HG02571 (cell line): Measurements from ENCODE around the gene TIE1.

Experiments used
- ATAC-seq: cut with Tn5 transposase; IDR thresholded peaks from one replicate; pipeline ENCODE4 v1.9.1; 2021; ENCODE audit warnings: mild to moderate bottlenecking, moderate library complexity; ENCODE audit not compliant: unreplicated experiment

The TIE1 gene

DNA sequence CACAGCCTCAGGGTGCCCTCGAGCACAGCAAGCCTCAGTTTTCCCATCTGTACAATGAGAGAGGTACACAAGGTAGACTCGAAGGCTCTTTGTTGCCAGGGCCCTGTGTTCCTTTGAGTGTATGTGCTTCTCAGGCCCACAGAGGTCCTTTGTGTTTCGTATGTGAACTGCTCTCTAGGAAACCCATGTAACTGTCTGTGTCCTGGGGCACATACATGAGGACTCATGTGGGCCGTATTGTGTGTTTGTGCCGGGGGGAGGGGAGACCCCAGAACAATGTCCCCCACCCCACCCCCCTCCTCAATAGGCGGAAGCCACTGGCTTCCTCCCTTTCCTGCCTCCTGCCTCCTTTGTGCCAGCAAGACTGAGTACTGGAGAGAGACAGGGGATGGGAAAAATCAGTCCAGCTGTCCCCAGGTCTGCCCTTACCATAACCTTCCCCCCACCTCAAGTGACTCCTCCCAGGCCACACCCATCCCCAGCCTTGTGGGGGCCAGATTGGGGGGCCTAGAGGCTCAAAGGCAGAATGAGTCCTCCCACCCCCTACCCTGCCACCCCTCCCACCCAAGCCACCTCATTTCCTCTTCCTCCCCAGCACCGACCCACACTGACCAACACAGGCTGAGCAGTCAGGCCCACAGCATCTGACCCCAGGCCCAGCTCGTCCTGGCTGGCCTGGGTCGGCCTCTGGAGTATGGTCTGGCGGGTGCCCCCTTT lies at the start of gene TIE1:
TSS of gene TIE1 (plus strand) at position 605 of the 717 bp plus-strand sequence. CDS start at position 695, 90 bp downstream.
- ATAC-seq: no peak

DNA sequence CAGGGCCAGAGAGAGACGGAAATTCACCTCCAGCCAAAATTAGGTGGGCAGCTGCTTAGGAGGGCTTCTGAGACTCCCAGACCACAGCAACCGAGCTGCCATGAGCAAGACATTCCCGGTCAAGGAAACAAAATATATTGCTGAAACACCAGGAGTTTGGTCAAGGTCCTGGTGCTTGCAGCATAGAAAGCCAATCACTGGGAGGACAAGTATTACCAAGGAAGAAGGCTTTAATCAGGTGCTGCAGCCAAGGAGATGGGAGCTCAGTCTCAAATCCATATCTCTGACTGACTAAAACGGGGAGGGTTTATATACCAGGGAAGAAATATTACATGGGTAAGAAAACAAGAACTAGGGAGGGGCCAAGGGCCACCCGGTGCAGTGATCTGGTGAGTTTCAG lies 49.8 kb upstream of the TIE1 start:
- no peak for ATAC-seq

DNA sequence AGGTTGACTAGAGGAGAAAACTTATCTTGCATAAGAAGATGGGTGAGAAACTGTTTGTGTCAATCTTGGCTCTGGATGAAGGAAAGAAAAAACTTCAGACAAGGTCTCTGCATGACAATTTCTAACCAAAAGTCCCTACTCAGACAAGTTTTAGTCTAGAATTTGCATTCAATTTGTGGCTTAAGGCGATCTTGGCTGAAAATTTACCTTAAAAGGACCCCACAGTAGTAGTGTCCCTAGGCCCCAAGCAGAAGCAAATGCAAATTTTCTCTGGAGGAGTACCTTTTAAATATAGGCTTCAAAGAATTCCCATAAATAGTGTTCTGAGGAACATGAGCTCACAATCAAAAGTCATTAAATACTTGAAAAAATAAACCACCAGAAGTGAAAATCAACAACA lies 48.6 kb upstream of the TIE1 start:
- no peak for ATAC-seq

DNA sequence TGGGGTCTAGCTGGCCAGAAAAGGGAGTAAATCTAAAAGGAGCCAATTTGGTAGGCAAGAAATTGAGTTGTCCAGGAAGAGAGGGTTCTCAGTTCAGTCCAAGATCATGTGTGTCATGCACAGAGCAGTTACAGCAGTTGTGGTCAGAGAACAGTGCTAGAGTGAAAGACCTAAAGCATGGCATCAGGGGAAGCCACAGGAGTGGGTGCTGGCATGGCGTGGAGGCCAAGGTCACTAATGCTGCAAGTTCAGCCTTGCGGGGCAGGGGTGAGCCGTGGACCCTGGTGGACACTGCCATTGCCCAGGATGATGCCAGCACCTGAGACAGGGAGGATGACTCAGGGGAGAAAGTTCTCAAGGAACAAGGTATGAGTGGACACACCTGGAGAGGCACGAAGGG lies 47.6 kb upstream of the TIE1 start:
- ATAC-seq: no peak

DNA sequence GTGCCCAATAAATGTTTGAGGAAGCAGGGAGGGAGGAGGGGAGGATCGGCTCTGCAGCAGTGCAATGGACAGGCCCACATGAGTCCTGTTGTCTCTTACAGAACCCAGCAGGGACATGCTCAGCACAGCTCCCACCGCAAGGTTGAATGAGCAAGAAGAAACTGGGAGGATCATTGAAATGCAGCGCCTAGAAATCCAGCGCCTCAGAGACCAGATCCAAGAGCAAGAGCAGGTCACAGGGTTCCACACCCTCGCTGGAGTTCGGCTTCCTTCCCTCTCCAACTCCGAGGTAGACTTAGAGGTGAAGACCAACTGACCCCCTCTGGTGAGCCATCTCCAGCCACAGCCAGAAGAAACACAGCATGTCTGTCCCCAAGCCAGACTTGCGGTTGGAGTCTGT lies 46.9 kb upstream of the TIE1 start:
- ATAC-seq: no peak

DNA sequence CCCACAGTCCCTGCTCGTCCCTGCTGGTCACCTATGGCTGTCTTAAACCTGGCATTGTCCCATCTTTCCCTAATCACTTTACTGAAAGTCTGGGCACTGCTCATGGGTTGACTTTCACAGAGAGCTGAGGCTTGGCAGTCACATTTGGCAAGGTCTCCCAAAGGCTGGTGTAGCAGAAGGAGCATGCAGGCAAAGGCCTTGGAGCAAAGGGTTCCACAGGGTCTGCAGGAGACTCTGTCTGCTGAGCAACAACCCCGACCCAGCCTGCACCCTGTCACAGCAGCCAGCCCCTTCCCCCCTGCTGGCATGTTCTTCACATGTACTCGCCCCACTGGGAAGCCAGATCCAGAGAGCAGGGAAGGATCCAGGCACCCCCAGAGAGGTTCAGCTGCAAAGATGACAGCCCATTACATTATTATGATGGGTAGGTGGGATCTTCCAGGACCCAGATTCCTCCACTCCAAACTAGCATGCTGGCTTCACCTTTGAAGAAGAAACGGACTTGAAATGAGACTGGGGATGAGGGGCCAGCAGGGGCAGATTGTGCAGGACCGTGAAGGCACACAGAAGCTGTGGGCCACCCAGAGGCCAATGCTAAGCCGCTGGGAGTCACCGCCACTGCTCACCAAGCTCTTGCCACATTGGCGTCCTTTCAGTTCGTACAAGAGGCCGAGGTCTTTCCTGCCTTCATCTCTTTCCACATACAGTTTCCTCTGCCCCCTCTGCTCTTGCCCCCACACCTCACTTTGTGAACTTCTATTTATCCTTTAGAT lies 45.2 kb upstream of the TIE1 start:
- no peak for ATAC-seq

DNA sequence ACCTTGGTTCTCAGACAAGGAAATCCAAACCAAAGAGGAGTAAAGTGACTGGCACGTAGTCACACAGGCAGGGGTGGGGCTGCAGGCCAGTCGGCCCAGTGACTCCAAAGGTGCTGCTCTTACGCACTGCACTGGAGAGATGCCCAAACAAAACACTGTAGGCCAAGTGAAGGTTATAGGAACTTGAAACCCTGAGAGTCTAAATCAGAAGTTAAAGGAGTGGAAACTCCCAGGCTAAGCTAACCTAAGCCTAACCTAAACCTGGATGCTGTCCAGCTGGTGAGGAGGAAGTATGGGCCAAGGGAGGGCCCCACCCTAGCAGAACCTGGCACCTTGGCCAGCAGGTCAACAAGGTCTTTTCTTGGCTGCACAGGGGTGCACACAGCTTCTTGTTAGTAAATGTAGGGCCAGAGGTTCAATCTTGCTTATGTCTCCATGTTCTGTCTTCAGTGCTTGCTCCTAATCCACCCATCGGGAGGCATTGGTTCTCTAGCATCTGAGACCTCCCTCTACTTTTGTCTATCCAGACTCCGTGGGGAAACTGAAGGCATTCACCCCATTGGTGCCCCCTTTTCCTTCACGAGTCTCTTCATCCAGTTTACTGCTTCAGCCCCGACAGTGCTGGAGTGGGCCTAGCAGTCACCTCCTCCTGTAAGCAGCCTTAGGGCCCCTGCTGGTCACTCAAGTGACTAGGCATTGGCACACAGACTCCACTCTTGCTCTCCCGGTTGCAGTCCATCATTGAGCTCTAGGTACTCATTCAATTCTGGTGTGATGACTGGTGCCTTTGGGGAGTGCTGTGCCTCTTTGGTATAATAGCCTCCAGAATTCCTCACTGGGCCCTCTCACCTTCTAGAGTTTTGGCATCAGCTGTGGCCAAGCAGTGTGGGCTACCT lies 43.9 kb upstream of the TIE1 start:
- ATAC-seq: no peak

DNA sequence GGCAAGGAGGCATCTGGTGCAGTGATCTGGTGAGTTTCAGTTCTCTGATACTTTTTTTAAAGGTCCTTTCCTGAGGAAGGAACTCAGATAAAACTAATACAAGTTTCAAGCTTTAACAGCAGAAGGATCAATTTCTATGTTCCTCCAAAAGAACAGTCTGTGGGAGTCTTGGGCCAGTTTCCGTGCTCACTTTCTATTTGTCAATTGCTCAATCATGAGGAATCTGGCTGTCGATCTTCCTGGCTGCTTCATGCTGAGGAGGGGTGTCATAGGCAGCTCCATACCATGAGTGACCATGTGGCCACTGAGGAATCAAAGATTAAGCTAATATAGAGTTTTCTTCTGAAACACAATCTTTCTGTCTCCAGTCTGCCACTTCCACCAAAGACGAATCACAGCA lies 42.4 kb upstream of the TIE1 start:
- no peak for ATAC-seq

DNA sequence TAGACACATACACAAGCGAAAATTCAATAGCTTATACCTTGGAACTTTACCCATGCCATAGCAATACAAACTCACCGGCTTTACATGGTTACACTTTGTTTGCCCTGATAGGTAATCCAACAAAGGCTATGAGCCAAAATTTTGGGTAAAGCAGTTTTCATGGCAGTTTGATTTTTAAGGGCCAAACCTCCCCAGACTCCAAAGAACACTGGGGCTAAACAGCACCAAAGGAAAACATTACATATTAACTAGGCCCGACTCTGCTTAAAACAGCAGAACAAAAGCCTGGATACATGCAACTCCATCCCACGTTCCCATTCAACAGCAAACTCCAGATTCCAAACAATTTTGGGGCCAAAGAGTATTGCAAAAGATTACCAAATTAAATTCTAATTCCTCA lies 35.4 kb upstream of the TIE1 start:
- no peak for ATAC-seq

DNA sequence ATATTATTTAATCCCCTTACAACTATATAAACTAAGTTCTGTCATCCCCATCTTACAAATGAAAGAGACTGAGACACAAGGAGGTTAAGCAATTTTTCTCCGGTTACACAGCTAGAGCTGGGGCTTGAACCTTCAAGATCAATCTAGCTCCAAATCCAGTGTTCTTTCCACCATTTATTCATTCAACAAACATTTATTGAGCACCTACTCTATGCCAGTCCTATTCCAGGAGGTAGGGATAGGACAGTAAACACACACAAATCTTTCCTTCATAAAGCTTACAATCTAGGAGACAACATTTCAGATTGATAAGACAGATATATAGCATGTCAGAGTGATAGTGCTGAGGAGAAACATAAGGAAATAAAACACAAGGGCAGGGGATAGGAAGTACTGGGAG lies 33.9 kb upstream of the TIE1 start:
- ATAC-seq: no peak

DNA sequence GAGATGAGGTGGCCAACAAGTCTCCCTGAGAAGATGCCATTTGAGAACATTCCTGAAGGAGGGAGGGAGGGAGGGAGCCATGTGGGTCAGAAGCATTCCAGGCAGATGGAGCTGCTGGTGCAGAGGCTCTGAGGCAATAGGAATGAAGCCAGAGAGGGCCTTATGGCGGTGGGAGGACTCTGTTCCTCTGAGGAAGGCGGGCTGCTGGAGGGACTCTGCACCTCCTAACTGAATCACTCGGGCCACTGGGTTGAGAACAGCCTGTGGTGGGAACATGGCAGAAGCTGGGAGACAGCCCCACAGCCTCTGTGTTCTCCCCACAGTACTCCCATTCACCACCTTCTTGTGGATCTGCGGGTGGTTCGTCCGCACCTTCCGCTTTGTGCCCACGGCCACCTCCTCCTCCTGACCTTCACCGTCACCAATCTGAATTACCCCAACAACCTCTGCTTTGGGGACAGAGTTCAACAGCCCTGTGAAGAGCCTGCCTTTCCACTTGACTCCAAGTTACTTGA lies 33.4 kb upstream of the TIE1 start:
- no peak for ATAC-seq

DNA sequence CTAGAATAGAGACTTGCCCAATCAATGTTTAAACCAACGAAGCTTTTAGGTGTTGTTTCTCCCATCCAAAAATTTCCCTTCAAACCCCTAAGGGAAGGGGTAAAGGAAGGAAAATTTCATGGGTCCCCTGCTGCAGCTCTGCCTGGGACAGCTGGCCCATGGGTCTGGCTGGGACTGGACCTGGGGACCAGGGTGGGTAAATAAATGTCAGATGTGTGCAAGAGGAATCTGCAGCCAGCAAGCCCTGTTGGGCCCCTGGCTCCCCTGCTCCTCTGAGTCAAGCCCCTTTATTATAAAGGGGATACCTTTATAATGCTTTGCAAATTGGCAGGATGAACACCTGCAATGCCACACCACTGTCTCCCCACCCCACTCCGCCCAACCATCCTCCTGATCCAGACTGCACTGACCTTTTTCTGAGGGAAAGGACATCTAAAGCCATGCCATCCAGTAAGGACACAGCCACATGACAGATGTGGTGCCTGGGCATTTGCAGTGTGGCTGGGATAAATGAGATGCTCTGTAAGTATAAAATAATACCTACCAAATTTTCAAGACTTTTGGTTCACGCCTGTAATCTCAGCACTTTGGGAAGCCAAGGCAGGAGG lies 32.9 kb upstream of the TIE1 start:
- no peak for ATAC-seq

DNA sequence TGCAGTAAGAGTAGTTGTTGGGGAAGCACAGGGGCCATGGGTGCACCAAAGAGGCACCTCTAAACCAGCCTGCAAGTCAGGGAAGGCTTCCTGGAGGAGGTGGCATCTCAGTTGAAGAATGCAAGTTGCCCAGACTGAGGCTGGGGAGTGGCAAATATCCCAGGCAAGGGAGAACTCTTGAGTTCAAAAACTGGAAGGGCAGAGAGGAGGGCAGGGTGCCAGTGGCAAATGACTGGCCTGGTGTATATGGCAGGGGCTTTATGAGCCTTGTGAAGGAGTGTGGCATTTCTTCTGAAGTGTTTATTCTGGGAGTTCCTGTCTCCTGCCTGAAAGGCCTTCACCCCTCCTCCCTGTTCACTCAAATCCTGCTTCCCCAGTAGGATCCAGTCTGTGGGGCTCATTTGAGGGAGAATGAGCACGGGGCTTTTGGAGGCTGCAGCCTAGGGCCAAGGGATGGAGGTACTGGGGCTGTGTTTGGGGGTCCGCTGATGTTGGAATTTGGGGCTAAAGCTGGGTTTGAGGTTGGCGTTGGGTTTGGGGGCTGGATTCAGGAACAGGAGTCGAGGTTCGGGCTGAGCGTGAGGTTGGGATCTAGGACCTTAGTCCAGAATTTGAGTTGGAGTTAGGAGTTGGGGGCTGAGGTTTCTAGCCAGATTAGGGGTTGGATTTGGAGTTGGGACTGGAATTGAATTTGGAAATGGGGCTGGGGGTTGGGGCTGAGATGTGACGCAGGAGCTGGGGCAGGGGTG lies 31.0 kb upstream of the TIE1 start, which contains the start of gene TMEM125:
TSS of gene TMEM125 (plus strand) at position 357 of the 749 bp plus-strand sequence. CDS start 2,740 bp downstream, outside the sequence.
- ATAC-seq: no peak

DNA sequence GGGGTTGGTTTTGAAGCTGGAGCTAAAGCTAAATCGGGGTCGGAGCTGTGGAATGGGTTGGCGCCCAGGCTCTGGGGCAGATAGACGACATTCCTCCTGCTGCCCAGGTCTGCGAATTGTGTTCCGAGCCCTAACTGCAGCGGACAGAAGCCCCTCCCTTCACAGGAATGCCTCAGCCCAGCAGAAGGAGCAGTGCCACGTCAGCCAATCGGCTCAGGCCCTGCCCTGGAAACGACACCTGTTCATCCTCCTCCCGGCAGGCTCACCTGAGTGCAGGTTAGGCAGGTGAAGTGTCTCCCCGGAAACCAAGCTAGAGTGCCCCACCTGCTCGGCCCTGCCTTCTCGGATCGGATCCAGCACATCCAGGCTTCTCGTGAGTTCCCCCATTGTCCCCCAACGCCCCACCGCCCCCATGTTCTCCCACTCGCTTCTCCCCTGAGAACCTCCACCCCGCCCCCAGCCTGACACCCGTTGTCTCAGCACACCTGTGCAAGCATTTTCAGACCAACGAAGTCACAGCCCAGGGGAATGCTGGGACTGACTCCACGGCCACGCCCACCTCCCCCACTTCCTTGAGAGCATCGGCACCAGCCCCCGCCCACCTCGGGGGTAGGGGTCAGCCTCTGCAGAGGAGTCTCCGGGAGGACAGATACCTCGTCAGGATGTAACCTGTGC lies 30.2 kb upstream of the TIE1 start:
- ATAC-seq: no peak

DNA sequence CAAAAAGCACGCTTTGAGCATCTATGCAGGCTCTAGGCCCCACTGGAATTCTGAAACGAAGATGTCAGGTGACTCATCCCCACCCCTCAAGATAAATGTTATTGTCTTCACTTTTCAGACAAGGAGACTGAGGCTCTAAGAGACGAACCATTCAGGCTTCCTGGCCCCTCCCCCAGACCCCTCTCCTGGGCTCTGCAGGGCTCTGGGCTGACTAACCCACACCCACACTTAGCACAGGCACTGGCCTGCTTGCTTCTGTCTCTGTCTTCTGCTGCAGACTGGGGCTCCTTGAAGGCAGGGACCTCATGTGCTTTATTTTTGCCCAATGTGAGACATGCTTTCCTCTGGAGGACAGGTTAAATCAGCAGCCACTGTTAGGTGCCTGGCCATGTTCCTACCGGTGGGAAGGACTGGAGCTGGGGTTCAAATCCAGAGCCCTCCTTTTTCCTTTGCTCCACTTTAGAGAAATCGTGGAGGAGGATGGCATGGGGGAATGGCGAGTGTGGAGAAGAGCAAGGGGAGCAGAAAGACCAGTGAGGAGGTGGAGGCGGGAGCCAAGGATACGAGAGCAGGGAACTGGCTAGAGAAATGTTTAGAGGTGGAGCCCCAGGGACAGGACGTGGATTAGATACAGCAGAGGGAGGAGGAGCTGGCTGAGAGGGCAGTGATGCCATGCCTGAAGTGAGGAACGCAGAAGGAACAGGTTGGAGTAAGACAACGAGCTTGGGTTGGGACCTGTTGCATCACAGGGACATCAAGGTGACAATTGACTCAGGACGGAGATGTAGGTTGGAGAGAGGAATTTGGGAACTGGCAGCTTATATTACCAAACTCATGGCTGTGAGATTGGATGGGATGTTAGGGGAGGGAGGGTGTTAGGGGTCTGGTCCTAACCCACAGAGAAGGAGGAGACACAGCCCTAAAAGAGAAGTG lies 29.3 kb upstream of the TIE1 start:
- ATAC-seq: no peak

DNA sequence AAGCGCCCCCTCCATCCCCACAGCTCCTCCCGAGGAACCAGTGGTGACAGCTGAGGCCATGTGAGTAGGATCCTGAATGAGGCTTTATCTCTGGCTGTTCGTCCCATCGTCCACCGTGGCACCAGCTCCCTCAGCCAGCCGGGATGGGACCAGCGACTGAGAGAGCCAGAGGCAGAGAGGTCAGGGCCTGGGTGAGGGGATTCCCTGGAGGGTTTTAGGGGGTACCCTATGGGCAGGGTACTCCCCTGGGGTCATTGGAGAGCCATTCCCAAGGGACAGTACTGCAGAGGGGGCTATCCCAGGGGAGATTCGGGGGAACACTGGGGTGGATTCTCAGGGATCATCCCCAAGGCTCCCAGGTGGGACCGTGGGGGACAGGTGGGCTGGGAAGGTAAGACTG lies 28.6 kb upstream of the TIE1 start:
- ATAC-seq: no peak

DNA sequence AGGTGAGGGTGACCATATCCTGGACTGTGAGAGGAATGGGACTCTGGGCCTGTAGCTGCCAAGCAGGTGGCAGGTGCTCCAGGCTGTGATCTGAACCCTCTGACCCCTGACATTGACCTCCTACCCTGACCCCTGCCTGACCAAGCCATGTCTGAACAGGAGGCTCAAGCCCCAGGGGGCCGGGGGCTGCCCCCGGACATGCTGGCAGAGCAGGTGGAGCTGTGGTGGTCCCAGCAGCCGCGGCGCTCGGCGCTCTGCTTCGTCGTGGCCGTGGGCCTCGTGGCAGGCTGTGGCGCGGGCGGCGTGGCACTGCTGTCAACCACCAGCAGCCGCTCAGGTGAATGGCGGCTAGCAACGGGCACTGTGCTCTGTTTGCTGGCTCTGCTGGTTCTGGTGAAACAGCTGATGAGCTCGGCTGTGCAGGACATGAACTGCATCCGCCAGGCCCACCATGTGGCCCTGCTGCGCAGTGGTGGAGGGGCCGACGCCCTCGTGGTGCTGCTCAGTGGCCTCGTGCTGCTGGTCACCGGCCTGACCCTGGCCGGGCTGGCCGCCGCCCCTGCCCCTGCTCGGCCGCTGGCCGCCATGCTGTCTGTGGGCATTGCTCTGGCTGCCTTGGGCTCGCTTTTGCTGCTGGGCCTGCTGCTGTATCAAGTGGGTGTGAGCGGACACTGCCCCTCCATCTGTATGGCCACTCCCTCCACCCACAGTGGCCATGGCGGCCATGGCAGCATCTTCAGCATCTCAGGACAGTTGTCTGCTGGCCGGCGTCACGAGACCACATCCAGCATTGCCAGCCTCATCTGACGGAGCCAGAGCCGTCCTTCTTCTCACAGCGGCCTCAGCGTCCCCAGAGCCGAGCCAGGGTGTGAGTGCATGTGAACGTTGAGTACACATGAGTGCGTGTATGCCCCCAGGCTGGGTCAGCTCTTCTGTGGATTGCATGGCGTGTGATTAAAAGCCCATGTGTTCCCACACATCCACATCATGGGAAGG lies 27.9 kb upstream of the TIE1 start:
- ATAC-seq: no peak
